ENCODE data around the gene RAPGEF2.

The RAPGEF2 gene

DNA sequence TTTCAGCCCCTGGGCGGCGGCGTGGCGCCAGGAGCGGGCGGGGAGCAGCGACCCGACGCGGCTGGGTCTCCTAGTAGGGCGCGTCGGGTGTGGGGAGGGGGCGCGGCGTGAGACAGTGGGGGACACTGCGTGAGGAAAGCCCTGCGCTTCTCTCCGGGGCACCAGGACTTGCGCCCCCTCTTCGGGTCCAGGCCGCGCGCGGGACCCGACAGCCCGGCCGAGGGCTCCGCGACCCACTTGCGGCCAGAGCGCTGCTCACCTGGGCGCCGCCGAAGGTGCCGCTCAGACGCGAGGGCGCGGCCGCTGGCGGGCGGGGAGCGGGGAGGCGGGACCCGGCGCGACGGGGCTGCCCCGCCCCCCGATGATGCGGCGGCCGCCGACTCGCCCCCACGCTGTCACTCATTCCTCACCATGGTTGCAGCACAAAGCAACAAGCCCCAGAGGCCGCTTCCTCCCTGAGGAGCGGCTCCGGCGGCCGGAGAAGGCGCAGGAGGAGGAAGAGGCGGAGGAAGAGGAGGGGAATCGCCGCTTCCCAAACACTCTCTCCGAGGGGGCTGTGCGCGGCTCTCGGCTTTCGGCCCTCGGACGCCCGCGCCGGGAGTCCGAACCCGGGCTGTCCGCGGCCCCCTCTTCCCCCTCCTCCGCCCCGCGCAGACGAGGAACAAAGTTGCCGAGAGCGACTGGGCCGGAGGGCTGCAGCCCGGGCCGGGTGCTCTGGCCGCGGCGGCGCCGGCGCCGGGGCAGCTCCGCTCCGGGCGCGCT is at the start of gene RAPGEF2 (continued):
- TF ChIP-seq, protein P1, sequence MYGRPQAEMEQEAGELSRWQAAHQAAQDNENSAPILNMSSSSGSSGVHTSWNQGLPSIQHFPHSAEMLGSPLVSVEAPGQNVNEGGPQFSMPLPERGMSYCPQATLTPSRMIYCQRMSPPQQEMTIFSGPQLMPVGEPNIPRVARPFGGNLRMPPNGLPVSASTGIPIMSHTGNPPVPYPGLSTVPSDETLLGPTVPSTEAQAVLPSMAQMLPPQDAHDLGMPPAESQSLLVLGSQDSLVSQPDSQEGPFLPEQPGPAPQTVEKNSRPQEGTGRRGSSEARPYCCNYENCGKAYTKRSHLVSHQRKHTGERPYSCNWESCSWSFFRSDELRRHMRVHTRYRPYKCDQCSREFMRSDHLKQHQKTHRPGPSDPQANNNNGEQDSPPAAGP (tag by site-specific recombination; IDR thresholded peaks at IDR 0.05): no peak
- TF ChIP-seq ZNF114 (tag by site-specific recombination; IDR thresholded peaks at IDR 0.05) (no peak), KLF8 (tag by site-specific recombination; IDR thresholded peaks at IDR 0.05) (peak; percentile 8; the same call in 1 of the 2 replicates), ZSCAN30 (tag by site-specific recombination; IDR thresholded peaks at IDR 0.05) (peak; percentile 26; the same call in 1 of the 2 replicates), ZNF239 (tag by site-specific recombination; IDR thresholded peaks at IDR 0.05) (no peak), ZFHX2 (tag by site-specific recombination; conservative IDR thresholded peaks at IDR 0.05) (peak; percentile 68), GLI4 (tag by site-specific recombination; IDR thresholded peaks at IDR 0.05) (no peak), ZBTB7A (tag by site-specific recombination; IDR thresholded peaks at IDR 0.05; ENCODE audit: low read depth) (no peak), ZBTB8A (tag by site-specific recombination; IDR thresholded peaks at IDR 0.05) (peak; percentile 89), ZNF610 (tag by site-specific recombination; IDR thresholded peaks at IDR 0.05; ENCODE audit: borderline replicate concordance) (peak; percentile 88; the same call in 1 of the 2 replicates), ZBTB10 (tag by site-specific recombination; IDR thresholded peaks at IDR 0.05) (0 out of 2 replicates have a peak, but pooled peaks have one; percentile 33), ZNF585B (tag by site-specific recombination; IDR thresholded peaks at IDR 0.05) (no peak), ZFP69B (tag by site-specific recombination; IDR thresholded peaks at IDR 0.05) (no peak), ZNF776 (tag by site-specific recombination; IDR thresholded peaks at IDR 0.05; ENCODE audit: borderline replicate concordance) (no peak), ZBTB17 (tag by site-specific recombination; IDR thresholded peaks at IDR 0.05) (peak; percentile 45; the same call in 1 of the 2 replicates), EGR2 (tag by site-specific recombination; IDR thresholded peaks at IDR 0.05; ENCODE audit: low read depth) (peak; percentile 57), SCRT2 (tag by site-specific recombination; IDR thresholded peaks at IDR 0.05) (peak; percentile 66; the same call in 1 of the 2 replicates), ZBTB1 (tag by site-specific recombination; IDR thresholded peaks at IDR 0.05) (no peak), ZBTB44 (tag by site-specific recombination; IDR thresholded peaks at IDR 0.05) (no peak), ZFP3 (tag by site-specific recombination; IDR thresholded peaks at IDR 0.05; ENCODE audit: low read depth) (no peak)
- TF ChIP-seq, protein P2, sequence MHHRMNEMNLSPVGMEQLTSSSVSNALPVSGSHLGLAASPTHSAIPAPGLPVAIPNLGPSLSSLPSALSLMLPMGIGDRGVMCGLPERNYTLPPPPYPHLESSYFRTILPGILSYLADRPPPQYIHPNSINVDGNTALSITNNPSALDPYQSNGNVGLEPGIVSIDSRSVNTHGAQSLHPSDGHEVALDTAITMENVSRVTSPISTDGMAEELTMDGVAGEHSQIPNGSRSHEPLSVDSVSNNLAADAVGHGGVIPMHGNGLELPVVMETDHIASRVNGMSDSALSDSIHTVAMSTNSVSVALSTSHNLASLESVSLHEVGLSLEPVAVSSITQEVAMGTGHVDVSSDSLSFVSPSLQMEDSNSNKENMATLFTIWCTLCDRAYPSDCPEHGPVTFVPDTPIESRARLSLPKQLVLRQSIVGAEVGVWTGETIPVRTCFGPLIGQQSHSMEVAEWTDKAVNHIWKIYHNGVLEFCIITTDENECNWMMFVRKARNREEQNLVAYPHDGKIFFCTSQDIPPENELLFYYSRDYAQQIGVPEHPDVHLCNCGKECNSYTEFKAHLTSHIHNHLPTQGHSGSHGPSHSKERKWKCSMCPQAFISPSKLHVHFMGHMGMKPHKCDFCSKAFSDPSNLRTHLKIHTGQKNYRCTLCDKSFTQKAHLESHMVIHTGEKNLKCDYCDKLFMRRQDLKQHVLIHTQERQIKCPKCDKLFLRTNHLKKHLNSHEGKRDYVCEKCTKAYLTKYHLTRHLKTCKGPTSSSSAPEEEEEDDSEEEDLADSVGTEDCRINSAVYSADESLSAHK (tag by site-specific recombination; IDR thresholded peaks at IDR 0.05): no peak
- TF ChIP-seq, protein P3, sequence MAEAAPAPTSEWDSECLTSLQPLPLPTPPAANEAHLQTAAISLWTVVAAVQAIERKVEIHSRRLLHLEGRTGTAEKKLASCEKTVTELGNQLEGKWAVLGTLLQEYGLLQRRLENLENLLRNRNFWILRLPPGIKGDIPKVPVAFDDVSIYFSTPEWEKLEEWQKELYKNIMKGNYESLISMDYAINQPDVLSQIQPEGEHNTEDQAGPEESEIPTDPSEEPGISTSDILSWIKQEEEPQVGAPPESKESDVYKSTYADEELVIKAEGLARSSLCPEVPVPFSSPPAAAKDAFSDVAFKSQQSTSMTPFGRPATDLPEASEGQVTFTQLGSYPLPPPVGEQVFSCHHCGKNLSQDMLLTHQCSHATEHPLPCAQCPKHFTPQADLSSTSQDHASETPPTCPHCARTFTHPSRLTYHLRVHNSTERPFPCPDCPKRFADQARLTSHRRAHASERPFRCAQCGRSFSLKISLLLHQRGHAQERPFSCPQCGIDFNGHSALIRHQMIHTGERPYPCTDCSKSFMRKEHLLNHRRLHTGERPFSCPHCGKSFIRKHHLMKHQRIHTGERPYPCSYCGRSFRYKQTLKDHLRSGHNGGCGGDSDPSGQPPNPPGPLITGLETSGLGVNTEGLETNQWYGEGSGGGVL (tag by site-specific recombination; IDR thresholded peaks at IDR 0.05): peak; percentile 50
- TF ChIP-seq, protein P4, sequence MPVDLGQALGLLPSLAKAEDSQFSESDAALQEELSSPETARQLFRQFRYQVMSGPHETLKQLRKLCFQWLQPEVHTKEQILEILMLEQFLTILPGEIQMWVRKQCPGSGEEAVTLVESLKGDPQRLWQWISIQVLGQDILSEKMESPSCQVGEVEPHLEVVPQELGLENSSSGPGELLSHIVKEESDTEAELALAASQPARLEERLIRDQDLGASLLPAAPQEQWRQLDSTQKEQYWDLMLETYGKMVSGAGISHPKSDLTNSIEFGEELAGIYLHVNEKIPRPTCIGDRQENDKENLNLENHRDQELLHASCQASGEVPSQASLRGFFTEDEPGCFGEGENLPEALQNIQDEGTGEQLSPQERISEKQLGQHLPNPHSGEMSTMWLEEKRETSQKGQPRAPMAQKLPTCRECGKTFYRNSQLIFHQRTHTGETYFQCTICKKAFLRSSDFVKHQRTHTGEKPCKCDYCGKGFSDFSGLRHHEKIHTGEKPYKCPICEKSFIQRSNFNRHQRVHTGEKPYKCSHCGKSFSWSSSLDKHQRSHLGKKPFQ (tag by site-specific recombination; IDR thresholded peaks at IDR 0.05): no peak
- TF ChIP-seq, protein P5, sequence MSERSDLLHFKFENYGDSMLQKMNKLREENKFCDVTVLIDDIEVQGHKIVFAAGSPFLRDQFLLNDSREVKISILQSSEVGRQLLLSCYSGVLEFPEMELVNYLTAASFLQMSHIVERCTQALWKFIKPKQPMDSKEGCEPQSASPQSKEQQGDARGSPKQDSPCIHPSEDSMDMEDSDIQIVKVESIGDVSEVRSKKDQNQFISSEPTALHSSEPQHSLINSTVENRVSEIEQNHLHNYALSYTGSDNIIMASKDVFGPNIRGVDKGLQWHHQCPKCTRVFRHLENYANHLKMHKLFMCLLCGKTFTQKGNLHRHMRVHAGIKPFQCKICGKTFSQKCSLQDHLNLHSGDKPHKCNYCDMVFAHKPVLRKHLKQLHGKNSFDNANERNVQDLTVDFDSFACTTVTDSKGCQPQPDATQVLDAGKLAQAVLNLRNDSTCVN (tag by site-specific recombination; optimal IDR thresholded peaks at IDR 0.05): peak; percentile 63
- TF ChIP-seq, protein P6, sequence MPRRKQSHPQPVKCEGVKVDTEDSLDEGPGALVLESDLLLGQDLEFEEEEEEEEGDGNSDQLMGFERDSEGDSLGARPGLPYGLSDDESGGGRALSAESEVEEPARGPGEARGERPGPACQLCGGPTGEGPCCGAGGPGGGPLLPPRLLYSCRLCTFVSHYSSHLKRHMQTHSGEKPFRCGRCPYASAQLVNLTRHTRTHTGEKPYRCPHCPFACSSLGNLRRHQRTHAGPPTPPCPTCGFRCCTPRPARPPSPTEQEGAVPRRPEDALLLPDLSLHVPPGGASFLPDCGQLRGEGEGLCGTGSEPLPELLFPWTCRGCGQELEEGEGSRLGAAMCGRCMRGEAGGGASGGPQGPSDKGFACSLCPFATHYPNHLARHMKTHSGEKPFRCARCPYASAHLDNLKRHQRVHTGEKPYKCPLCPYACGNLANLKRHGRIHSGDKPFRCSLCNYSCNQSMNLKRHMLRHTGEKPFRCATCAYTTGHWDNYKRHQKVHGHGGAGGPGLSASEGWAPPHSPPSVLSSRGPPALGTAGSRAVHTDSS (tag by site-specific recombination; IDR thresholded peaks at IDR 0.05): peak; percentile 95

Data from HEK293 (cell line).